OCI-LY3 (cell line): ENCODE results near the gene NEK11.

Experiments used
- CTCF ChIP-seq: fragments of 200-600, 300-600 bp; sonication (generic); IDR thresholded peaks from 2 replicates; pipeline ENCODE4 v1.5.1; 2014; ENCODE audit warnings: antibody characterized with exemption, low read length, low read depth
- EZH2phosphoT487 ChIP-seq: fragments of 200-600 bp; shearing (Covaris generic); IDR thresholded peaks from 2 replicates; pipeline ENCODE4 v1.6.1; 2018; ENCODE audit warnings: antibody characterized with exemption, mixed run types, low read depth

- TF ChIP-seq CTCF, result no peak
- no peak for TF ChIP-seq EZH2phosphoT487
These were observed 41.3 kb downstream of the NEK11 start for GRCh38 chr3:131067983-131068382.
